Thymus (tissue), 11 donors: ENCODE data around the gene SNX13. TPM values are rescaled to one million over a fixed set of nuclear protein-coding genes. Genes with fewer than 3 reads are reported as not detected.

ENCODE experiments used
- DNase-seq, 9 donors: peaks; one replicate each; pipeline ENCODE4 v3.0.0-alpha.2; 2013; ENCODE audit warnings: low spot score in 9 of 9, low read depth in 6 of 9, missing footprints in 1 of 9
- H3K27ac ChIP-seq, 2 donors: one replicate each; pipeline ENCODE4 v1.5.1; 2013; ENCODE audit warnings: control low read depth in 1 of 2, low read depth in 1 of 2, low read length in 1 of 2, mild to moderate bottlenecking in 1 of 2, moderate library complexity in 1 of 2
- H3K27me3 ChIP-seq, 2 donors: one replicate each; pipeline ENCODE4 v1.5.1; 2013; ENCODE audit warnings: low read length in 1 of 2; ENCODE audit not compliant: control insufficient read depth in 2 of 2, insufficient read depth in 1 of 2
- H3K36me3 ChIP-seq, 2 donors: one replicate each; pipeline ENCODE4 v1.5.1; 2013; ENCODE audit warnings: low read length in 1 of 2, mild to moderate bottlenecking in 1 of 2, moderate library complexity in 1 of 2; ENCODE audit not compliant: control insufficient read depth in 2 of 2, insufficient read depth in 2 of 2
- H3K4me1 ChIP-seq, 2 donors: one replicate each; pipeline ENCODE4 v1.5.1; 2013; ENCODE audit warnings: low read length in 2 of 2; ENCODE audit not compliant: control insufficient read depth in 2 of 2, insufficient read depth in 2 of 2
- H3K4me3 ChIP-seq, 2 donors: one replicate each; pipeline ENCODE4 v1.5.1; 2013; ENCODE audit warnings: low read length in 2 of 2, control low read depth in 1 of 2, mild to moderate bottlenecking in 1 of 2
- H3K9me3 ChIP-seq, 2 donors: one replicate each; pipeline ENCODE4 v1.5.1; 2013; ENCODE audit warnings: low read length in 1 of 2, mild to moderate bottlenecking in 1 of 2; ENCODE audit not compliant: control insufficient read depth in 2 of 2, insufficient read depth in 1 of 2
- WGBS: extraction: QIAGEN DNeasy Blood & Tissue Kit; methylation state at CpG from one replicate; pipeline ENCODE4 v1.1.7; 2013; 5-methylcytosine and 5-hydroxymethylcytosine counted together
- polyA plus RNA-seq: library from polyadenylated mRNA; stranded (reverse); fragments of 200-250 nt; gene quantifications from one replicate; pipeline ENCODE4 v1.2.3, GENCODE V29; 2013
- total RNA-seq: library from RNA; stranded (reverse); fragments of 120-200 nt; gene quantifications from one replicate; pipeline ENCODE4 v1.2.4, GENCODE V29; 2013
- donor health status: healthy.

Gene SNX13
- total and polyA plus RNA-seq, 2 donors, result 12.3 to 33.4 TPM

DNA sequence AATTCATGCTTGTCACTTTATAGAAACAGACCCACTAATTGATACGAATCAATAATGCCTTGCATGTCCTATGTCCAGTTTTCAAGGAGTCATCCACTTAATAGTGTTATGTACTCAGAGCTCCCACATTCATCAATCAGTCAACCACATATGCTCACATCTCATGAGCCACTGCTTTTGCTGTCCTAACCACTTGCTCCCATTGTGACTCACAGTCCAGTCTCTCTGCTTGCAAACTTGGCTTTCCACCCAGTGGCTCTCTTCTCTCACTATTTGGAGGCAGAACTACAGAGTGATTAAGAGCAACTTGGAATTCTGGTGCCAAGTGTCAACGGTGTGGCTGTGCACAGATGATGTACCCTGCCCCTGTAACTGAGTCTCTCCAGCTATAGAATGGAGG is 166.0 kb downstream of the SNX13 start:
- H3K36me3 ChIP-seq, result no peaks in the 10 kb centered on the region
- 97% methylated on average over 2 of the region's 2 CpGs for WGBS
- H3K27me3 ChIP-seq, result no peaks in the 10 kb centered on the region
- no peak for DNase-seq
- H3K4me1 ChIP-seq, result peaks cover 15 to 18% of the 10 kb centered on the region in 2 donors
- no peak overlapping the region for H3K4me3 ChIP-seq
- H3K27ac ChIP-seq, result no peak overlapping the region
- H3K9me3 ChIP-seq, result no peaks in the 10 kb centered on the region

DNA sequence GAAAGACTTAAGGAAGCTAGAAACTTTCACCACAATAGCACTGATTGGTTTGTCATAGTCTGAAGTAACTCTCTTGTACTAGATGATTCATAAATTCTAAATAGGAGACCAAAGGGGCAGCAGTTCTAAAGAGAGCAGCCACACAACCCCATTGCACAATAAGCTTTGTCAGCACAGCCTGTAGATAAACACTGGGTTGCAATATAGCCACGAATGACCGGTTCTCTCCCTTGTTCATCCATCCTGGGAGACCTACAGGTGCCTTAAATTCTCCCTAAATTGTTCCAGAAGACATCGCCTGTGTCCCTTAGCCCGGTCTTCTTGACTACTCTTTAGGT is 167.0 kb downstream of the SNX13 start:
- Histone ChIP-seq H3K27me3 (no peaks in the 10 kb centered on the region), H3K9me3 (no peaks in the 10 kb centered on the region), H3K4me1 (peaks cover 15 to 18% of the 10 kb centered on the region in 2 donors), H3K27ac (peak overlapping the region in 1 of 2 donors; percentile 76), H3K4me3 (no peak overlapping the region), H3K36me3 (no peaks in the 10 kb centered on the region)
- WGBS, result 99% methylated on average over 4 of the region's 4 CpGs
- DNase-seq, result no peak

DNA sequence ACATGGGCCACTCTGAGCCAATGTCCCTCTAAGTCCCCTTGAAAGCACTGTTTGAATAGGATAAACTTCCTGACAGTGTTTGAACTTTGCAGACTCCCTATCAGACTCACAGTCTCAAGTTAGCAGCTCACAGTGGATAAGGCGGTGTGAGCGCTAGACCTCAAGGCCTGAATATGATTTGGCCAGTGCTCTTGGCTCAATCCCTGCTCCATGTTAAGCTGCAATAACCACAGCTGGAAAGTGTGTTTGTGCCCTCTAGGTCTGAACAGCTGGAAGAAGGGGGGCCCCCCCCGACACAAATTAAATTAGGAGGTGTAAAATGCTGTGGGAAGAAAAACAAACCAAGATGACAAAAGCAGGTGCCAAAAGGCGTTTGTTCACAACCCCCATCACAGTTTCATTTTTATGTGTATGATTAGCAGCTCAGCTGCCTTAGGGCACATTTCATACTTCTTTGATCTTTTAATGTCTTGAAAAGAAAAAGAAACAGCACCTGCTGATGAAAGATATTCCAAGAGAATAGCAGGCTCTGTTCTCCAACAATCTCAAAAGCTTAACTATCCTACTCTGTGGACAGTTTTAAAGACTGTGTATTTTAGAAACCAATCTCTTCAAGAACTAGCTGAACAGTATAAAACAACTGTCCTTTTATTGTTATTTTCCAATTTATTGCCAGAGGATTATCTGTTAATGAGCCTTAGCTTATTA is 167.6 kb downstream of the SNX13 start:
- Histone ChIP-seq H3K27me3 (no peaks in the 10 kb centered on the region), H3K27ac (peak overlapping the region; percentile 25 to 76)

DNA sequence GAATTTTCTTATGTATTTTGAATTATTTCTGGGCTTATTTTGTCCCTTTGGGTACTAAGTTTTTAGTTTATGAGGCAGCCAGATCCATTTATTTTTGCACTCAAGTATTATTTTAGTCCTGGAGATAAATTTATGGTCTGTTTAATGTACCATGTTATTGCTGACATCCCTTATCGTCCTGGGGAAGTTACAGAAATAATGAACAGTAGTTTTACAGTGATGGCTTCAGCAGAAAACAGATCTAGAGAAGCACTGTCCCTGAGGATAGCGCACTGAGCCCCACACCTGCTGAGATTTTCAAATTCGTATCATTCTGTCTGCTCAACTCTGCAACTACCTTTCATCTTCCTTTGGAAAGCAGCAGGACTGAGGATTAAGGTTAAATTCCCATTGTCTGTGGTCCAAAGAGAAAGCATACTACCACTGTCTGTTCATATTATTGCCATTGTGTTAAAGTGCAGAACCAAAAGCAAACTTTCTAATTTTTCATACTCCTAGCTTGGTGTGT is 168.3 kb downstream of the SNX13 start:
- H3K27me3 ChIP-seq, result no peaks in the 10 kb centered on the region
- H3K27ac ChIP-seq, result peak overlapping the region in 1 of 2 donors; percentile 20
- no peak for DNase-seq
- H3K4me3 ChIP-seq, result no peak overlapping the region
- no peaks in the 10 kb centered on the region for H3K9me3 ChIP-seq
- H3K36me3 ChIP-seq, result no peaks in the 10 kb centered on the region
- 81% methylated on average over 3 of the region's 3 CpGs for WGBS
- H3K4me1 ChIP-seq, result peaks cover 15 to 18% of the 10 kb centered on the region in 2 donors

More for the DNA sequence above, 167.6 kb downstream of the SNX13 start:
- Histone ChIP-seq H3K36me3 (no peaks in the 10 kb centered on the region), H3K4me3 (no peak overlapping the region), H3K4me1 (peaks cover 15 to 18% of the 10 kb centered on the region in 2 donors), H3K9me3 (no peaks in the 10 kb centered on the region)
- DNase-seq, result peak in 6 of 9 donors; percentile 14 to 75 (median 34)
- WGBS, result 48% methylated on average over 4 of the region's 4 CpGs

DNA sequence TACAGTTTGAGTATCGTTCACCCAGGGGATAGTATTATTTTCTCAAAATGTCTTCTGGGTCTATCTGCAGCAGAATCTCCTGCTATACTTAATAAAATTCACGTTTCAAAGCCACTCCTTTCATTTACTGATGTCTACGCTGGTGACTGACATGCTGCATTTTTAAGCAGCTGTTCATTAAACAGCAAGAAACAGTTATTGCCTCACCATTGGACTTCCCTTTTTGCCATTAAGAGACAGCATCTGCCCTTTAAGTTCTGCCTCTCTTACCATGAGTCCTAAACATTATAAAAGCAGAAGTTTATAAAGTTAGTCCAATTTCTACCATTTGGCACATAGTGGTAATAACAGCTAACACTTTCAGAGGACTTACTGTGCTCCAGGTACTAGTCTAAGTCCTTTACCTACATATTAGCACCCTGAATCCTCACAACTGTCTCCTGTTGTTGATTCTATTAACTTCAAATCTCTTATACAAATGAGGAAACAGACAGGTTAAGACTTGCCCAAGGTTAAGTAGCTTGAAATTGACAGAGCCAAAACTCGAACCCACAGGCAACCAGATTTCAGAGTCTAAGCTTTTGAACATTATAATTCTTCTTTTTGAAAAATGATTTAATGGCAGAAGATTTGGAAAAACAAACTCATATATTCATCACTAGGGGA is 169.5 kb downstream of the SNX13 start:
- Histone ChIP-seq H3K27me3 (no peaks in the 10 kb centered on the region), H3K36me3 (no peaks in the 10 kb centered on the region), H3K4me3 (no peak overlapping the region), H3K9me3 (no peaks in the 10 kb centered on the region), H3K27ac (no peak overlapping the region), H3K4me1 (peaks cover 15 to 18% of the 10 kb centered on the region in 2 donors)
- 59% methylated on average over 4 of the region's 4 CpGs for WGBS
- DNase-seq, result no peak

DNA sequence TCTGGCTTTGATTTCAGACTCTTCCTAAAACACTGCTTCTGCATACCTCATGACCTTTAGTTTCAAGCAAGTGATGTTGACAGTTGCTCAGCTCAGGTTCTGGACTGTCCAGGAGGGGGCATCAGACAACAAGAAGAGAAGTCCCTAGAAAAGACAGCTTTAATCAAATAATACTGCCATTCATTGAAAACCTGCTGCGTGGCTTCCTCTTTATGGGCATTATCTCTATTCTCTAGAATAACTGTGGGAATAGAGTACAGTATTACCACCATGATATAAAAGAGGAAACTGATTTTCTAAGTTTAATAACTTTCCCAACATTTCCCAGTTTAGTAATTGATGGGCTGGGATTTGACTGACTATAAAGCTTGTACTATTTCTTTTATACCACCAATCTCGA is 170.4 kb downstream of the SNX13 start:
- H3K4me3 ChIP-seq, result no peak overlapping the region
- no peaks in the 10 kb centered on the region for H3K27me3 ChIP-seq
- H3K4me1 ChIP-seq, result peaks cover 15 to 18% of the 10 kb centered on the region in 2 donors
- no peaks in the 10 kb centered on the region for H3K36me3 ChIP-seq
- WGBS, result 40% methylated on average over 2 of the region's 2 CpGs
- no peak overlapping the region for H3K27ac ChIP-seq
- DNase-seq, result peak in 8 of 9 donors; percentile 16 to 76 (median 45)
- H3K9me3 ChIP-seq, result no peaks in the 10 kb centered on the region

DNA sequence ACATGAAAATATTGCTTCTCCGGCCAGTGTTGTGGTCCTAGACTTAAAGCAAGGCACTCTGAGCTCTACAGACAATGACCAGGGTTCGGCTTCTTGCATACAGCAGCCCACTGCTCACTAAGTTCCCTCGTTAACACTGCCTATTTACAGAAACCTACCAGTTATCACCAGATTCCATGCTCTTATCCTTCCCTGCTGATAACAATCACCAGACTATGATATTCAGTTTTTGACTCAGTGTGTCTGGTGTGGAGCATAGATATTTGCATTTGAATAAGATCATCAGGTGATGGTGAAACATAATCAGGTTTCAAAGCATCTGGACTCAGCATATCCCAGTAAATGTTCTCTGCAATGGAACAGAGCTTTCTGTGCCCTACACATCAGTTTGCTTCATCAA is 182.3 kb downstream of the SNX13 start:
- Histone ChIP-seq H3K9me3 (no peaks in the 10 kb centered on the region), H3K36me3 (no peaks in the 10 kb centered on the region), H3K4me1 (no peaks in the 10 kb centered on the region), H3K27ac (no peak overlapping the region), H3K27me3 (no peaks in the 10 kb centered on the region), H3K4me3 (no peak overlapping the region)
- DNase-seq, result no peak
- WGBS, result 95% methylated on average over 3 of the region's 3 CpGs

DNA sequence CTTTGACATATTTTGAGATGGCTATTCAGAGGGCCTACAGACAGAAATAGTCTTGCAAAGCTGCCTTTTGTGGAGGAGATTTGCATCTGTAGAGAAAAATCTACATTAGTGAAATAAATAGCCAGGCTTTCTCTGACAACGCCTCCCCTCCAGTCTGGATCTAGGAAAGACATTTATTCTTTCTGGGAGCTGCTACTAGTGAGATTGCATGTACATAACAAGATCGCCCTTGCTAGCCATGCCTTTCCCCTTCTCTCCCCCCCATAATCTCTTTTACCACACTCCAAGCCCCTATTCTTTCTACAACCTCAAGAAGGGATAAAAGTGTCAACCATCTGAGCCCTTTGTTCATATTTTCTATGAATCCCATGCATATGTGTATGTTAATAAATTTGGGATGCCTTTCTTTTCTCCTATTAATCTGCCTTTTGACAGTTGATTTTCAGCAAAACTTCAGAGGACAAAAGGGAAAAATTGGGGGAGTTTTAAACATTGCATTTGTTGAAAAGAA is 194.2 kb downstream of the SNX13 start:
- no peak overlapping the region for H3K4me3 ChIP-seq
- no peak overlapping the region for H3K27ac ChIP-seq
- H3K27me3 ChIP-seq, result no peaks in the 10 kb centered on the region
- no peaks in the 10 kb centered on the region for H3K4me1 ChIP-seq
- 97% methylated on average over 2 of the region's 2 CpGs for WGBS
- no peaks in the 10 kb centered on the region for H3K9me3 ChIP-seq
- no peaks in the 10 kb centered on the region for H3K36me3 ChIP-seq
- no peak for DNase-seq

DNA sequence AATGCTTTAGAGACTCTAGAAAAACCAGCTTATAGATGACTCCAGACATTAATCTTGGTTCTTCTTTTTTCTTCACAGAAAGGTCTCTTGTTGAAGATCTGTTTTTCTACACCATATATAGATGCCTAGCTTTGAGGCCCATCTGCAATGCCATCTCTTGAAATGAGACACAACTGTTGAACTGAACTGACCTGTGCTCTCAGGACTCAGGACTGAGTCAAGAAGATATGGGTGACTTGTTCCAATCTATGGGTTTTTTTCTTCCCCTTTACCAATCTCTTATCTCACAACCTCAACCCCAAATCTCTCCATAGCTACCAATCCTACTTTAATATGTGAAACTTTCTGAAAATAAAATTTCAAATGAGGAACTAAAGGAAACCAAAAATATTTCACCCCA is 194.7 kb downstream of the SNX13 start:
- Histone ChIP-seq H3K4me3 (no peak overlapping the region), H3K4me1 (no peaks in the 10 kb centered on the region), H3K27me3 (no peaks in the 10 kb centered on the region), H3K9me3 (no peaks in the 10 kb centered on the region), H3K27ac (no peak overlapping the region), H3K36me3 (no peaks in the 10 kb centered on the region)
- no peak for DNase-seq
